Mesothelial cell of epicardium (in vitro differentiated cells): ENCODE measurements around the gene C19orf53. TPM values are rescaled to one million over a fixed set of nuclear protein-coding genes. Genes with fewer than 3 reads are reported as not detected.

ENCODE experiments used
- DNase-seq, 2 experiments: peaks; one replicate each; pipeline ENCODE4 v3.0.0; 2021; ENCODE audit warnings: low spot score in 2 of 2; ENCODE audit not compliant: unreplicated experiment in 2 of 2
- H3K27ac Mint-ChIP-seq: 2 replicates; pipeline ENCODE4 v1.8.0; 2021; ENCODE audit warnings: mixed read lengths
- H3K27me3 Mint-ChIP-seq: 2 replicates; pipeline ENCODE4 v1.8.0; 2021; ENCODE audit warnings: low read depth, mixed read lengths
- H3K36me3 Mint-ChIP-seq: 2 replicates; pipeline ENCODE4 v1.8.0; 2021; ENCODE audit warnings: mixed read lengths
- H3K4me1 Mint-ChIP-seq: 2 replicates; pipeline ENCODE4 v1.8.0; 2021; ENCODE audit warnings: mixed read lengths
- H3K4me3 Mint-ChIP-seq: 2 replicates; pipeline ENCODE4 v1.8.0; 2021; ENCODE audit warnings: mild to moderate bottlenecking, moderate library complexity, mixed read lengths
- H3K9me3 Mint-ChIP-seq: 2 replicates; pipeline ENCODE4 v1.8.0; 2021; ENCODE audit warnings: mixed read lengths
- total RNA-seq: library from RNA; stranded (reverse); gene quantifications from 3 replicates; pipeline ENCODE4 v1.2.1, GENCODE V29; 2021
- TF ChIP-seq, protein P1 (sequence below): fragments of 200-600 bp; sonication (generic); IDR thresholded peaks from one replicate; pipeline ENCODE4 v1.5.0; 2021; ENCODE audit warnings: antibody characterized with exemption; ENCODE audit not compliant: unreplicated experiment

C19orf53 gene
- total RNA-seq, 1 donor from 2014 or later, result 68.9 TPM

DNA sequence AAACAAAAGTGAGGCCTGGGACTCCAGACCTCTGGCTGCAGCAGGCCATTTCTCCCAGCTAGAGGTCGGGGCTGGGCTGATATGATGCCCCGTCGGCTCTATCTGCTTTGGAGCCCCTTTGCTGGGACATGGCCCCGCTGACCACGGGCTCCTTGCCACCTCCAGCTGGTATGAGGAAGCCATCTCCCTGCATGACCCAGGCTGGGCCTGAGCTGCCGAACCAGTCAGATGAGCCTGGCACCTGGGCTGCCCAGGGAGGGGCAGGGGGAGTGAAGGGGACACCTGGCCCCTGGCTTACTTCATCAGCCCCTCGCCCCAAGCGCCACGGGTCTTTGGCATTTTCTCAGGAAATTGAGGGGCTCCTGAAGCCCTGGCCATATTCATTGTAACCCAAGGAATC lies 28.8 kb downstream of the C19orf53 start:
- TF ChIP-seq, protein P1, sequence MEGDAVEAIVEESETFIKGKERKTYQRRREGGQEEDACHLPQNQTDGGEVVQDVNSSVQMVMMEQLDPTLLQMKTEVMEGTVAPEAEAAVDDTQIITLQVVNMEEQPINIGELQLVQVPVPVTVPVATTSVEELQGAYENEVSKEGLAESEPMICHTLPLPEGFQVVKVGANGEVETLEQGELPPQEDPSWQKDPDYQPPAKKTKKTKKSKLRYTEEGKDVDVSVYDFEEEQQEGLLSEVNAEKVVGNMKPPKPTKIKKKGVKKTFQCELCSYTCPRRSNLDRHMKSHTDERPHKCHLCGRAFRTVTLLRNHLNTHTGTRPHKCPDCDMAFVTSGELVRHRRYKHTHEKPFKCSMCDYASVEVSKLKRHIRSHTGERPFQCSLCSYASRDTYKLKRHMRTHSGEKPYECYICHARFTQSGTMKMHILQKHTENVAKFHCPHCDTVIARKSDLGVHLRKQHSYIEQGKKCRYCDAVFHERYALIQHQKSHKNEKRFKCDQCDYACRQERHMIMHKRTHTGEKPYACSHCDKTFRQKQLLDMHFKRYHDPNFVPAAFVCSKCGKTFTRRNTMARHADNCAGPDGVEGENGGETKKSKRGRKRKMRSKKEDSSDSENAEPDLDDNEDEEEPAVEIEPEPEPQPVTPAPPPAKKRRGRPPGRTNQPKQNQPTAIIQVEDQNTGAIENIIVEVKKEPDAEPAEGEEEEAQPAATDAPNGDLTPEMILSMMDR, result no peak
- H3K4me1 Mint-ChIP-seq, result no peaks in the 10 kb centered on the region
- no peaks in the 10 kb centered on the region for H3K27me3 Mint-ChIP-seq
- peaks cover 23% of the 10 kb centered on the region for H3K36me3 Mint-ChIP-seq
- DNase-seq, result no peak
- H3K4me3 Mint-ChIP-seq, result no peak overlapping the region
- H3K27ac Mint-ChIP-seq, result no peak overlapping the region
- no peaks in the 10 kb centered on the region for H3K9me3 Mint-ChIP-seq

- H3K27ac Mint-ChIP-seq, result no peak overlapping the region
Observed at GRCh38 chr19:13804830-13805683, 30.8 kb downstream of the C19orf53 start.

DNA sequence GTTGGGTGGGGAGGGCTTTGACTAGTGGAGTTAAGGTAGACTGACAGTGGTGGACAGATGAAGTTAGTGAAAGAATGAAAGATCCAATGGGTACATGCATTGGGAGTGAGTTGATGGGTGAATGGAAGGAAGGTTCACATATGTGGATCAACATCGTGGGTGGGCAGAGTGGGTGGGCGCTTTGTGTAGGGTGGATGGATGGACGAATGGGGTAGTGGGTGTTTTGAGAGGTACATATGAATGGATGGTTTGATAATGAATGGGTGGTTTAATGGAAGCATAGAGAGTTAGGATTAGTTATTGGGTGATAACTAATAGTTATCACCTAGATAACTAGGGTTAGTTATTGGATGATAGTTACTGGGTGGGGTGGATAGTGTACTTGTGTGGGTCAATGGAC lies 32.5 kb downstream of the C19orf53 start:
- no peak overlapping the region for H3K4me3 Mint-ChIP-seq
- H3K36me3 Mint-ChIP-seq, result peaks cover 19% of the 10 kb centered on the region
- no peaks in the 10 kb centered on the region for H3K27me3 Mint-ChIP-seq
- TF ChIP-seq, protein P1, result no peak
- H3K9me3 Mint-ChIP-seq, result no peaks in the 10 kb centered on the region
- no peak for DNase-seq
- H3K27ac Mint-ChIP-seq, result no peak overlapping the region
- H3K4me1 Mint-ChIP-seq, result no peaks in the 10 kb centered on the region

More at GRCh38 chr19:13804830-13805683, 30.8 kb downstream of the C19orf53 start:
- Mint-ChIP-seq H3K4me3 (no peak overlapping the region), H3K4me1 (no peaks in the 10 kb centered on the region), H3K36me3 (peaks cover 26% of the 10 kb centered on the region), H3K9me3 (no peaks in the 10 kb centered on the region), H3K27me3 (no peaks in the 10 kb centered on the region)
- TF ChIP-seq, protein P1, result no peak
- DNase-seq, result no peak

GRCh38 chr19:13807421-13808021 lies 33.3 kb downstream of the C19orf53 start:
- TF ChIP-seq, protein P1, result no peak
- H3K9me3 Mint-ChIP-seq, result no peaks in the 10 kb centered on the region
- H3K36me3 Mint-ChIP-seq, result peaks cover 19% of the 10 kb centered on the region
- H3K4me1 Mint-ChIP-seq, result no peaks in the 10 kb centered on the region
- DNase-seq, result no peak
- no peak overlapping the region for H3K27ac Mint-ChIP-seq
- no peak overlapping the region for H3K4me3 Mint-ChIP-seq
- no peaks in the 10 kb centered on the region for H3K27me3 Mint-ChIP-seq

DNA sequence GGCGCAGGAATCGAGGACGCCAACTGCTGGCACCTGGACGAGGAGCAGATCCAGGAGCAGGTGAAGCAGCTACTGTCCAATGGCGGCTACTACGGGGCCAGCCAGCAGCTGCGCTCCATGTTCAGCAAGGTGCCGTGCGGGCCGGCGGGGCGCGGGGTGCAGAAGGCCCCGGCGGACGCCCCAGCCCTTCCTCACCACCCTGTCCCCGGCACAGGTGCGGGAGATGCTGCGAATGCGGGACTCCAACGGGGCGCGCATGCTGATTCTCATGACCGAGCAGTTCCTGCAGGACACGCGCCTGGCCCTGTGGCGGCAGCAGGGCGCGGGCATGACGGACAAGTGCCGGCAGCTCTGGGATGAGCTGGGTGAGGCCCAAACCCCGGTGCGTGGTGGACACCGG lies 34.6 kb downstream of the C19orf53 start:
- no peak overlapping the region for H3K4me3 Mint-ChIP-seq
- no peak overlapping the region for H3K27ac Mint-ChIP-seq
- no peak for DNase-seq
- no peaks in the 10 kb centered on the region for H3K9me3 Mint-ChIP-seq
- TF ChIP-seq, protein P1, result no peak
- peaks cover 24% of the 10 kb centered on the region for H3K36me3 Mint-ChIP-seq
- no peaks in the 10 kb centered on the region for H3K4me1 Mint-ChIP-seq
- no peaks in the 10 kb centered on the region for H3K27me3 Mint-ChIP-seq
